Subcutaneous adipose tissue (tissue), 4 donors: Measurements from ENCODE around the gene B4GAT1. TPM values are rescaled to one million over a fixed set of nuclear protein-coding genes. Genes with fewer than 3 reads are reported as not detected.

Experiments used
- CTCF ChIP-seq: fragments of 450-650 bp; IDR thresholded peaks from one replicate; pipeline ENCODE4 v1.5.1; 2016; ENCODE audit warnings: low read depth, mild to moderate bottlenecking, control low read depth, antibody characterized with exemption, moderate library complexity
- total RNA-seq, 4 donors: library from RNA; depleted of rRNA; stranded (reverse); fragments of >200 nt; gene quantifications; one replicate each; pipeline ENCODE4 v1.1.0, GENCODE V29; 2016

The B4GAT1 gene
- total RNA-seq: 10 to 100 TPM; 11.7 to 31.7 (median 18.7) TPM

DNA sequence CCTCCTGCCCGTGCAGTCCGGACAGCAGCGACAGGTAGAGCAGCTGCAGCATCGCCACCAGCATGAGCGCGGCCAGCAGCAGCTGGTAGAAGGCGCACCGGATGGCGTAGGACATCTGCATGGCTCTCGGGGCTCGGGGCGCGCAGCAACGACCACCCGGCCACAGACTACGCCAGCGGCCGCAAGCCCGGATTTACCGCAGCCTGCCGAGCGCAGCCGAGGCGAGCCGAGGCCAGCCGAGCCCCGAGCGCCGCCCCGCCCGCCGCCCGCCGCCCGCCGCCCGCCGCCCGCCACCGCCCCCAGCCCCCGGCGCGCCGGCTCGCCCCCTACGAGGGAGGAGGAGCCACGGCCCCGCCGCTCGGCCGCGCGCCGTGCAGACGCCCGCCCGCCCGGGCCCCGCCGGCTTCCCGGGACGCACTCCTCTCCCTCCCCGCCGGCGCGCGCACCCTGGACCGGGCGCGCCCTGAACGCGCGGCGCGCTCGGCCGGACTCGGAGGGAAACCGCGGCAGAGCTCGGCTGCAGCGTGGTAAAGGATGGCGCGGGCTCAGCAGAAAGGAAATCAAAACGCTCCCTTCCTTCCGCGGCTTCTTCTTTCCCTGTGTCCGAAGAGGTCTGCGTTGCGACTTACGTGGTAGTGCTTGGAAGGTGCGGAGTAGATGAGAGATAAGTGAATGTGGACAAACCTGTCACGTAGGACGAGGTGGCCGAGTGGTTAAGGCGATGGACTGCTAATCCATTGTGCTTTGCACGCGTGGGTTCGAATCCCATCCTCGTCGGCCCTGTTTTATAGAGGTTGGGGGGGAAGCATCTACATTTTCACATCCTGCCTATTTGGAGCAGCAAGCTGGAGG lies at the start of gene B4GAT1:
B4GAT1 (minus strand) TSS at position 205 of the 852 bp plus-strand sequence; CDS start at position 121, 84 bp downstream.
- no peak for TF ChIP-seq CTCF

DNA sequence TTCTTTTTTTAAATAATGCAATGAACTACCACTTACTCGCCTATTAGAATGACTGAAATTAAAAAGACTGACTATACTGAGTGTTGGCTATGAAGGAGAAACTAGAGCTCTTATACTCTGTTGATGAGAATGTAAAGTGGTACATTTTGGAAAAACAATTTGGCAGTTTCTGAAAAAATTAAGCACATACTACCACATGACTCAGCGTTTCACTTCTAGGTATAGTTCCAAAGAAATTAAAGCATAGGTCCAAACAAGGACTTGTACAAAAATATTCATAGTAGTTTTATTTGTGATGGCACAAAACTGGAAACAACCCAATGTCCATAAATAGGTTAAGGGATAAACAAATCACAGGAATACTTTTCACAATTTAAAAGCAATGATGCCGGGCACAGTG lies 46.5 kb upstream of the B4GAT1 start:
- TF ChIP-seq CTCF: no peak

DNA sequence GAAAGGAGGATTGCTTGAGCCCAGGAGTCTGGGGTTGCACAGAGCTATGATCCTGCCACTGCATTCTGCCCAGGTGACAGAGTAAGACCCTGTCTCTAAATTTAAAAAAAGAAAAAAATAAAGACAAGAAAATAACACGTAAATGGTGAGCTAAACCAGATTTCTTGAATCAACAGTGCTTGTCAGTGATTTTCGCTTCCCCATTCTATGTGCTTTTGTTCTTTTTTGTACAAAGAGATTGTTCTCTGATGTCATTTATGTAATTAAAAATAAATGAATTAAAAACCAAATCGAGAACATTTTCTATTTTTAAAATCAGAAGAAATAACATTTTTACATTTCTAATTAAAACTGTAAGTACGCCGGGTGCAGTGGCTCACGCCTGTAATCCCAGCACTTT lies 43.9 kb upstream of the B4GAT1 start:
- no peak for TF ChIP-seq CTCF

- TF ChIP-seq CTCF: no peak
Measured at GRCh38 chr11:66388780-66389386, 41.5 kb upstream of the B4GAT1 start.

GRCh38 chr11:66386171-66387069 lies 39.0 kb upstream of the B4GAT1 start:
- TF ChIP-seq CTCF: no peak

- no peak for TF ChIP-seq CTCF
Measured at GRCh38 chr11:66373265-66373664, 25.8 kb upstream of the B4GAT1 start.
